Stimulated activated CD8-positive, alpha-beta memory T cell treated with anti-CD3 and anti-CD28 coated beads, Interleukin-7, amount 100 ng/mL, for 1 hour (primary cell): ENCODE measurements around the gene TASL.
"Not testable (repeated sequence)": the region's sequence is repeated elsewhere in the genome, so short reads cannot be mapped to it uniquely, and the experiment has no call there.

ENCODE experiments used
- DNase-seq, 2 donors: peaks; one replicate each; pipeline ENCODE4 v3.0.0-alpha.2; 2020; ENCODE audit warnings: low read depth in 2 of 2

TASL gene, protein sequence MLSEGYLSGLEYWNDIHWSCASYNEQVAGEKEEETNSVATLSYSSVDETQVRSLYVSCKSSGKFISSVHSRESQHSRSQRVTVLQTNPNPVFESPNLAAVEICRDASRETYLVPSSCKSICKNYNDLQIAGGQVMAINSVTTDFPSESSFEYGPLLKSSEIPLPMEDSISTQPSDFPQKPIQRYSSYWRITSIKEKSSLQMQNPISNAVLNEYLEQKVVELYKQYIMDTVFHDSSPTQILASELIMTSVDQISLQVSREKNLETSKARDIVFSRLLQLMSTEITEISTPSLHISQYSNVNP

DNA sequence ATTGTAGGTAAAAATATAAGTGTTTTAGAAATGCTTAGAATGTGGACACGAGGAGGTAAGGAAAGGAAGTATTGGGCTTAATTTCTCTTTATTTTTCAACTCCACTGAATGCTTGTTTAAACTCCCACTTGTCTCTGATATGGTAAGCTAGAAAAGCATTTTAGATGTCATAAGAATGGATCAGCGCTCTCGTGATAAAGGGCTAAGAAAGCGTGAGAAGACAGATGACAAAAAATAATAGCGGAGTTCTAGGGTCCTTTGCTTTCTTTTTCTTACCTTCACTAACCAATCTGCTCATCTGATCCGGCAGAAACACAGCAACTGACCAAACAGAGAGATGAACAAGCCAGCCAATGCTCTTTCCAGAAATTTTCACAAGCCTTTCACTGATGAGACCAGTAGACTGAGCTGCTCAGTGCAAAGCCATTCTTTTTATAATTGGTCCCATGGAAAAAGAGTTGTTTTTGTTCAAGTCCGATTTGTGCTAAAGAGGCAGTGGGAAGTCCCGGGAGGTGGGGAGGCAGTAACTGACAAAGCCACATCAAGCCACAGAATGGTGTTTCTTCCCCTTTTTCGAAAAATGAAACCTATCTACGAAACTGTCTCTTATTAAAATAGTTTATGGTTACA is at the start of gene TASL:
Gene TASL (minus strand): TSS at position 405 of the 630 bp plus-strand sequence. CDS start 17,411 bp downstream, outside the sequence.
- no peak for DNase-seq

DNA sequence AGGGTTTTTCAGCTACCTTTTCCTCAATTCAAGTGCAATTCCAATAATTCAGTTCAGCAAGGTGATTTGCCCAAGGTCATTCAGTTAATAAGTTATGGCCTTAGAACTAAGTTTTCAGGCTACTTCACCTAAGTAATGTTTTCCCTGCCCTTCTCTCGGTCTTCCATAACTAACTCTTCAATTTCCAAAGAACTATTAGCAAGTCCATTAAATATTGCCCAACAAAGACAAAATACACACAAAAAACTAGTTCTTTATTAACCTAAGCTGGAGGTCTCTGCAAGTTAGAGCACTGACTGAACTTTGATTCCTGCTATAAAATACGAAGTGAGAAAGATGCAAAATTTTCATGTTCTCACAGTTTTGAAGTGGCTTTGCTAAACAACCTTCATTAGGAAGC is 48.8 kb upstream of the TASL start:
- no peak for DNase-seq

DNA sequence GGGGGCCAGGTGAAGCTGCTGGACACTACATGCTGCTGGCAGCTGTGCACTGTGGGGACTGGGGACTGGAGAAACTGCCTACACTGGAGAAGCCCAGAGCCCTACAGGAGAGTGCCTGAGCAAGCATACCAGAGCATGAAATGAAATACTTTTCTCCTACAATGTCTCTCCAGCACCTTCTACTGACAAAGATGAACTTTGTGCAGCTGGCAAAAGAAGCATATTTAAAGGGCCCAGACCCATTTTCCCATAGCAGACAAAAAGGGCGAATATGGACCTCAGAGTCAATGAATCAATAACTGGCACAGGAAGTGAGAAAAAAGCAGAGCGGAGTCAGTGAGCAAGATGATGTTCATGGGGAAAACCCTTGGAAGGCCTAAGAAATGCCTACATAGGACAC is 44.8 kb upstream of the TASL start:
- no peak for DNase-seq

DNA sequence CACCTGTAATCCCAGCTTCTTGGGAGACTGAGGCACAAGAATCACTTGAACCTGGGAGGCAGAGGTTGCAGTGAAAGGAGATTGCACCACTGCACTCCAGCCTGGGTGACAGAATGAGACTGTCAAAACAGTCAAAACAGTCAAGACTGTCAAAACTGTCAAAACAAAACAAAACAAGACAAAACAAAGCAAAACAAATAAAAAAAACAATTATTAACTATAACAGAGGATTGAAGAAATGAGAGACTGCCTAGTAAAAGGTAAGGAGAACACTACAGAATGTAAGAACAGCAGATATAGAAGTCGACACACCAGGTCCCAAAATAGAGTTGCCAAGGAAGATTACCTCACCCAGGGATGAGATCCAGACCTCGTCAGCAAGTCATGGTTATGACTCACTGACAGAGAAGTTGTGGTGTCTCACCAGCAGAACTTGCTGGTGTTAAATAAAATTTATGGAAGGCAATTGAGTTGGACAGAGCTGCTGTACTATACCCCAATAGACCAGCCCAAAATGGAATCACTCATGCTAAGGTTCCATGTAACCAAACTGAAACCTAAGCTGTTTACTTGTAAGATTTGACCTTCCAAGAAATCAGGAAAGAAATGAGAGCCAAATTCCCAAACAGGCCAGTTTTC is 43.5 kb upstream of the TASL start:
- no peak for DNase-seq

DNA sequence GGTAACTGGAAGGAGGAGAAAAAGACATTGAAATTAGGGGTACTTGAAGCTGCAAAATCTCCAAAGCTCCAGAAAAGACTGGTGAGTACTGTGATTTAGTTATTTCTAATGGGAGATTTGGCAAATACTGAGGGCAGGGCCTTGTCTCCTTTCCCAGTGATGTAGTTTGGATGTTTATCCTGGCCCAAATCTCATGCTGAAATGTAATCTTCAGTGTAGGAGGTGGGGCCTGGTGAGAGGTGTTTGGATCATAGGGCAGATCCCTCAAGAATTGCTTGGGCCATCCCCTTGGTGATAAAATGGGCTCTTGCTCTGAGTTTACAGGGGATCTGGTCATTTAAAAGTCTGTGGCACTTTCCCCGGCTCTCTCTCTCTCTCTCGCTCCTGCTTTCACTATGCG is 42.6 kb upstream of the TASL start:
- no peak for DNase-seq

DNA sequence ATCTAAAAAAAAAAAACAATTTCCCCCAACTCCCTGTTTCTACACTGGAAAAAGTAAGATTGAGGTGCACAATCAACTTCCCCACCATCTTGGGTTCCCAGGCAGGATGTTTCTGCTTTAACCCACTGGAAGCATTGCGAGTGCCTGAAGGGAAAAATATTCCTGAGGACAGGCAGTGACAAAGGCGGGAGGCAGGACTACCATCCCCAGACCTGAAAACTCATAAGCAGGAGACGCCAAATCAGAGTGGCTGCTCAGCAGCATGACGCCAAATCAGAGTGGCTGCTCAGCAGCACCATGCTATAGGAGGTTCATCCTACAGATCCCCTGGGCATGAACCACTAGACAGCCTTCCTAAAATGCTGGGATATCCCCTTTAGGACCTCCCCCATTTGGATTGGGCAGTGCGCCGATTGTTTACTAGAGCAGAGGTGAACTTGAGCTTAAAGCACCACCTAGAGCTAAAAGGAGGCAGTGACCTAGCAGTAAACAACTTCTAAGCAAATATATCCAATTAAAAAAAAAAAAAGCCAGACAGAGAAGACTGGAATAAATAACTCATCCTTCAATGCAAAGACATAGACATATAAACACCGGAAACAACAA is 40.7 kb upstream of the TASL start:
- no peak for DNase-seq

DNA sequence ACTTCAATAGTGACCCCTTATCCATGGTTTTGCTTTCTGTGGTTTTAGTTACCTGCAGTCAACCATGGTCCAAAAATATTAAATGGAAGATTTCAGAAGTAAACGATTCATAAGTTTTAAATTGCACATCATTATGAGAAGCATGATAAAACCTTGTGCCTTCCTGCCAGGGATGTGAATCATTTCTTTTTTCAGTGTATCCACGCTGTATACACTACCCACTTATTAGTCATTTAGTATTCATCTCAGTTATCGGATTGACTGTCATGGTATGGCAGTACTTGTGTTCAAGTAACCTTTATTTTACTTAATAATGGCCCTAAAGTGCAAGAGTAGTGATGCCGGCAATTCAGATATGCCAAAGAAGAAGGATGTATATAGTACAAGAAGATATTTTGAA is 37.7 kb upstream of the TASL start:
- DNase-seq, result no peak

DNA sequence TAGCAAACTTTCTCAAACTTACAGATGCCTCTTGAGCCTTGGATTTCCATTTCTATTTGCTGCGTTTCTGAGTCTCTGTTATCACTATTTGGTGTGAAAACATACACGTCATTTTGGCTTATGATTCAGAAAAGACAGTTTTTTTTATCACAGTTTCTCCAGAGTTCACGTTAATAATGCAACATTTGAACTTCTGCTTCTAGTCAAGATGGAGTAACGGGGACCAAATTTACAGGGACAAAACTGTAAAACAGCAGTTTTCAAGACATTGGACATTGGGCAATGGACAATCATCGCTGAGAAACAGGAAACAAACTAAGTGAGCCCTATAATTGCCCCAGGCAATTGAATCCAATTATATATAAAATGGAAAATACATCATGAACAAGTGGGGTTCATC is 36.2 kb upstream of the TASL start:
- no peak for DNase-seq

DNA sequence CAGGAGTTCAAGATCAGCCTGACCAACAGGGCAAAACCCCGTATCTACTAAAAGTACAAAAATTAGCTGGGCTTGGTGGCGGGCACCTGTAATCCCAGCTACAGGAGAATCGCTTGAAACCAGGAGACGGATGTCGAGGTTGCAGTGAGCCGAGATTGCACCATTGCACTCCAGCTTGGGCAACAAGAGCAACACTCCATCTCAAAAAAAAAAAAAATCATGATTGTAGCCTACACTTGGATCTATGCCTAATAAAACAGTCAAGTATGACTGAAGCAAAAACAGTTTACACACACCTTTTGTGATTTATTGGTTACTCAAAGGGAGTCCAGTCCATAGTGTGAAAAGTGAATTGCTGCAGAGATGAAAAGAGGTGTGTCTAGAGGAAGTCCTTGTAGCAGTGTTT is 34.7 kb upstream of the TASL start:
- DNase-seq, result no peak

DNA sequence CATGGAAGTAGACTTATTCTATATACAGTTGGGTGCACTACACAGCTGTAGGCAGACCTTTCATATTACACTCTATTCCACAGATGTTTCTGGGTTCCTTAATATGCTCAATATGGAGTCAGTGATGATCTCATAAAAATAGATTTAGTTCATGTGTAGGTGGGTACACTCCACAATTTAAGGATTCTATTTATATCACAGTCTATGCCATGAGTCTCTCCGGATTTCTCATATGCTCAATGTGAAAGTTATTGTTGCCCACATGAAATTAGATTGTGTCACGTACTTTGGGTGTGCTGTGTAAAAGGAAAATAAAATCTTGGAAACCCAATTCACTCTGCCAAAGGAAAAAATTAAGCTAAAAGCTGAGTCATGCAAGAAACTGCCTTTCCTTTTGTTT is 32.5 kb upstream of the TASL start:
- no peak for DNase-seq

DNA sequence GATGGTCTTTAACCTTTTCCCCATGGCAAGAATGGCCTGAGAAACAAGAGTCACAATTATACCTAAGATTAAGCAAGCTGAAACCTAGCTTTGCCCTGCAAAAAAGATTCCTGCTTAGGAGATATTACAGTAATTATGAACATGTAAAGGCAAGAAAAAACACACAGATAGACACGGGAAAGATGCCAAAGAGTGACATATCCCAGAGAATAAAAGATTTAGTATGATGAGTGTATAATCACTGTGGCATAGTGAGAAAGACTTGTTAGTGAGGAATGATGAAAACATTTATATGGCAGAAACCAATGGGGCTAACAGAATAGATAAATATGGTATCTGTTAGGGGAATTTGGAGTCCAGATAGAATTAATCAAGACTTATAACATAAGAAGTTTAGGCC is 29.6 kb upstream of the TASL start:
- DNase-seq, result no peak

DNA sequence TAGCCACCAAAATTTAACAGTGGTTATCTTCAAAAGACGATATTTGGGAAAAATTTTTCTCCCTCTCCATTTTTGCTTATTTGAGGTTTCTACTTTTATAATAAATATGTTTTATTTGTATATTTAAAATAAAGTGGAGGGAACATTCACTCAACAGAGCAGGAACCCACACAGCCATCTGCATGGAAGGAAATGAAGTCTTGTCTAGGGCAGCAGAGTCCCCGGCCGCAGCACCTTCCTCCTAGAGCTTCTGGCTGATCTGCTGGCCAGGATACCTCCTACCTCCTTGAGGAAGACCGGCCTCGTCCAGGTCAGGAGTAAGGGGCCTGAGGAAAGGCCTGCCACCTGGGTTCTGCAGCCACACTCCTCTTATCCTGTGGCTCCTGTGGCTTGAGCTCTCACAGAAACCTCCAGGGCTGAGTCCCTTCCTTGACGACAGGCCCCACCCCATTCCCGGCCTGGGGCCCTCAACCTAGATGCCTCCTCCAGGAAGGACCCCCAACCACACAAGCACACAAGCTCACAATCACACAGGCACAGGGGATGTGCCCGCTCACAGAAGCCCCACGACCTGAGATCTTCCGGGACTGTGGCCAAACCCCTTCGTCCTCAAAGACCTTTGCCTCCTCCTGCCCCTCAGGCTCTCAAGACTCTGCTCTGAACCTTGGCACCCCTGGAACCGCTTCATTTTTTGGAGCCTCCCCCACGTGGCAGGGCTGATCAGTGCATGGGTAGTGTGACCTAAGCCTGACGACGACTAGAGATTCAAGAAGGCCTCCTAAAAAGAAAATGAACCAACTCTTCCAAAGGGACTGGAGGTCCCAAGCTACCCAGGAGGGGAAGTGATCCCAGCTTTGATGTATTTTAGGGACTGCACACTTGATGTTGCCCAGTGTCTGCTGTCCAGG is 23.0 kb upstream of the TASL start:
- DNase-seq, result not testable (repeated sequence)

DNA sequence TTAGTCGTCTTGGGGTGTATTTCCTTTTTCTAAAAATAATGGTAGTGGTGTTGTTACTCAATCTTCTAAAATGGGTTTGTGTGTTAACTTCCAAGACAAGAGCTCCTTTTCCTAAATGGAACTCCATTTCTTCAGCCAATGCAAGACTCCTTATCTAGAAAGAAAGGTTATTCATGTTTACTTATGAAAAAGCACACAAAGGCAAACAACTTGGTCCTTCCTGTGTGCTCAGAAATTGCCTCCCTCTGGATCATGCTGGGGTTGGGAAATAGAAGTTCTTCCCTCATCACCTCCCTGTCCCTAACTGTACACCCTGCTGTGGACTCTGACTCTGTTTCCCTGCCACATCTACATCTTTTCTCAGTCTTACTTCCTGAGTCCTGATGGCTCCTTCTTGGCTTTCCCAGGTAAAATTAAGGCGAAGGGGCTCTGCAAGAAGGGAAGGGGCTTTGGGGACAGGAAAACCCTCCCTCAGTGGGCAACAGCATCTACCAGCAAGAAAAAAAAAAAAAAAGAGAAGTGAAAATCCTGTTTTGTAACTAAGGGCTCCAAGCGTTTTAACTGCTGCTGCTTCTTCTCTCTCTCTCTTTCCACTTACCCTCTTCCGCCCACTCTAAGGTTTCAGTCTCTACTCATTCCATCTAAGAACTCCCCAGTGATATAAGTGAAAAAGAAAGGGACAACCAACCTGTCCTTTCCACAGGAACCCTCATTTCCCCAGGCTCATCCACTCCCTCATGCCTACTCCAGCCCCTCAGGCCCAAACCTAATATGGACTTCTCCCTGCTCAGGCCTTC is 19.8 kb upstream of the TASL start:
- DNase-seq, result no peak

DNA sequence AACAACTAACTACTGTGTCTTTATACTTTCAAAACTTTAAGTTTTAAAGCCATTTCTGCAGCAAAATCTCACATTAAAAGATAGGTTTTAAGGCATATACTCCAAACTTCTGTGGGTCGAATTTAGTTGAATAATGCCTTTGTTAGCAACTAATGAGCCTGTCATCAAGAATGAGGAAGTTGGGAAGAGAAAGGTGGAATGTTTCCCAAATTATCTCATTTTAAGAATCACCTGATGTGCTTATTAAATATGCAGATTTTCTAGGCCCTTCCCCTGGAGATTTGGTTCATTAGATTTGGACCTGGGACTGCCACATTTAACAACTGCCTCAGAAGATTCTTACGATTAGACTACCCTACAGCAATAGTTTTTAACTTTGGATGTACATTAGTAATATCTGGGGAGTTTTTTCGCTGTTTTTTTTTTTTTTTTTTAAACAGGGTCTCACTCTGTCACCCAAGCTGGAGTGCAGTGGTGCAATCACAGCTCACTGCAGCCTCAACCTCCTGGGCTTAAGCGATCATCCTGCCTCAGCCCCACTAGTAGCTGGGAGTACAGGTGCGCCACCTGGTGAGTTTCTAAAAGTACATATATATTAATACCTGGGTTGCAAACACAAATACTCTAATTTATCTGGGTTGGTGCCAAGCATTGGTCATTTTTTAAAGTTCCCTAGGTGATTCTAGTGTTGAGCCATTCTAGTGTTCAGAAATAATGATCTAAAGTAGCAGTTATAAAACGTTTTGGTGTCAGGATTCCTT is 16.1 kb upstream of the TASL start:
- DNase-seq, result no peak

DNA sequence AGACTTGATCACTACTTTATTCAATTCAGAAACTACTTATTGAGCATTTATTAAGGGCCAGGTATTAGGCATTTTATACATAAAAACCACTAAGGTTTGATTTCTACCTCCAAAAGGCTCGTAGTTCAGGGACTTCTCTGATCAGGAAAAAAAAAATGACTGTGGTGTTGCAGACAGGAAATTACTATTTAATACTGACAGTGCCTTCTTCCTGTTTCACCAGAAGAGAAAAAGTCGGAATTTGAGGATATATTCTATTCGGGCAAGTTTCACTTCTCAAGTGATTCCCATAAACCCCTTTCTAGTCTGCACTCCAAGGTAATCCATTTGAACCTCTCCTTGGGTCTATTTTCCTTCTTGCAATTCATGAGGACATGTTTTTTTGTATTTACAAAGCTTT is 15.3 kb upstream of the TASL start:
- DNase-seq, result no peak

DNA sequence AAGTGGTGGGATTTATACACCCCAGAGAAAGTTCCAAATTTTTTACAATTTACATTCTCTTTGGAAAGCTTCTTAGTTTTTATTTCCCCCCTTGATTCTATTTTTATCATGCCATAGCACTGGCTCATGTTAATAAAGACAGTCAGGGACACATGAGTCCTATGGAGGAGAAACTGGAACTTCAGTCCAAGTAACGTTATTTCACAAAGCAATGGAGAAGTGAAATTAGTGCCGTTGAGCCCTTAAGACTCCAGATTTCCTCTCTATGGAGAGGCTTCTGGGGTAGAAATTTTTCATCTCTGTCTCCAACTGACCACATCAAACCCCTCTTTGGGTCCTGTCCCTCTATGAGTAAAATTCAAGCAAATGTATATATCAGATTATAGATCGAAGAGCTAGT is 12.8 kb upstream of the TASL start:
- no peak for DNase-seq

DNA sequence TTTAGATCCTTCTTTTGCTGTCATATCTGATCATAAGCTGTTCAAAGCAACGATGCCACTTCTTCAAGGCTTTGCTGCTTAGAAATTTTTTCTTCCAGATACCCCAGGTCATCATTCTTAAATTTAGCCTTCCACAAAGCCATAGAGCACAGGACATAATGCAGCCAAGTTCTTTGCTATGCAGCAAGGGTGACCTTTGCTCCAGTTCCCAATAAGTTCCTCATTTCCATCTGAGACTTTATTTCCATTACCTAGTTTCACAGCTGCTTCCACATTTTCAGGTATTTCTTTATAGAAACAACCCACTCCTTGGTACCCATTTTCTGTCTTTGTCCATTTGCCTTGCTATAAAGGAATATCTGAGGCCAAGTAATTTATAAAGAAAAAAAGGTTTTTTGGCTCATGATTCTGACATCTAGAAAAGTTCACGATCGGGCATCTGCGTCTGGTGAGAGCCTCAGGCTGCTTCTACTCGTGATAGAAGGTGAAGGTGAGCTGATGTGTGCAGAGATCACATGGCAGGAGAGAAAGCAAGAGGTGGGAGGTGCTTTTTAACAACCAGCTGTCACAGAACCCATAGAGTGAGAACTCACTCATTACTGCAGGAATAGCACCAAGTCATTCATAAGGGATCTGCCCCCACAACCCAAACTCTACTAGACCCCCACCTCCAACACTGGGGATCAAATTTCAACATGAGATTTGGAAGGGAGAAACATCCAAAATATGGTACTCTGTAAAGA is 11.8 kb upstream of the TASL start:
- no peak for DNase-seq

DNA sequence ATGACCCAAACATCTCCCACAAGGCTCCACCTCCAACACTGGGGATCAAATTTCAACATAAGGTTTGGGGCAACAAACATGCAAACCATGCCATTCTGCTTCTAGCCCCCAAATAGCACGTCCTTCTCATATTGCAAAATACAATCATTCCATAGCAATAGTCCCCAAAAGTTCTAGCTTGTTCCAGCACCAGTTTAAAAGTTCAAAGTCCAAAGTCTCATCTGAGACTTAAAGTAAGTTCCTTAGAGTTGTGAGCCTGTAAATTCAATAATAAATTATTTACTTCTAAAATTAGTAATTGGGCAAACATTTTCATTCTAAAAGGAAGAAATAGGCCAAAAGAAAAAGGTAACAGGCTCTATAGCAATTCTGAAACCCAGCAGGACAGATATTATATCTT is 8.9 kb upstream of the TASL start:
- no peak for DNase-seq

DNA sequence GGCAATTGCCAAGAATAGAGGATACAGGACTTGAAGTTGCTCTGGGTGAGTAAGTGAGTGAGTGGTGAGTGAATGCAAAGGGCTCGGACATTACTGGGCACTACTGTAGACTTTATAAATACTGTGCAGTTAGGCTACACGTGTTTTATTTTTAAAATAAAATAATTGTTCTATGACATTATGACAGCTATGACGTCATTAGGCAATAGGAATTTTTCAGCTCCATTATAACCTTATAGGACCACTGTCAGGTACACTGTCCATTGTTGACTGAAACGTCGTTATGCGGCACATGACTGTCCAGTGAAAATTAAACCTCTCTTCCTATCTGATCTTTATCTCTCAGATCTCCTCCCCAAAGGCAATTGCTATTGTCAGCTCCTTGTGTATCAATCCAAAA is 5.1 kb upstream of the TASL start:
- DNase-seq, result no peak

DNA sequence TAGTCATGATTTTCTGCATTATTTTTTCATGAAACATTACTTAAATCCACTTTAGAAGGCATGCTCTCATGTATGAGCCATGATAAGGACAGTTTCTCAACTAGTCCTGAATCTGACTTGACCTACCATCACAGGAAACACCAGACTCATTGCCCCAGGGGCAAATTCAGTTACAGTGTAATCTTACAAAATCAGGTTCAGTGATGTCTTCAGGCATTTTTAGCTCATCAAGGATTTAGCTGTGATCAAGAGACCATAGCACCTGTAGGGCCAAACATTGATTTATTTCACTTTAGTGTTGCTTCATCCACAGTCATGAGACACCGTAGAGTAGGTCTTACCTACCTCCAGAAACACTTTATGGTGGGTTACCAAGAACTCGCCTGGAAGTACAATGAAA is 3.1 kb upstream of the TASL start:
- DNase-seq, result no peak
